ENCODE results near the gene ARHGEF5.
"Not testable (repeated sequence)": the region's sequence is repeated elsewhere in the genome, so short reads cannot be mapped to it uniquely, and the experiment has no call there.

The ARHGEF5 gene

GRCh38 chr7:144384555-144385245 is 29.5 kb downstream of the ARHGEF5 start:
- DNase-seq: no peak

- no peak for DNase-seq
These were observed 31.5 kb downstream of the ARHGEF5 start for GRCh38 chr7:144386741-144387140.

GRCh38 chr7:144388950-144389349 is 33.7 kb downstream of the ARHGEF5 start:
- no peak for DNase-seq

- DNase-seq: no peak
These were observed 35.3 kb downstream of the ARHGEF5 start for GRCh38 chr7:144390481-144390880.

- no peak for DNase-seq
These were observed 35.8 kb downstream of the ARHGEF5 start for GRCh38 chr7:144391014-144391413.

GRCh38 chr7:144391823-144392255 is 36.6 kb downstream of the ARHGEF5 start:
- DNase-seq: peak; percentile 30

- DNase-seq: no peak
These were observed 41.9 kb downstream of the ARHGEF5 start for GRCh38 chr7:144397086-144397485.

GRCh38 chr7:144398291-144398690 is 43.1 kb downstream of the ARHGEF5 start:
- DNase-seq: no peak

GRCh38 chr7:144398911-144399310 is 43.7 kb downstream of the ARHGEF5 start:
- no peak for DNase-seq

GRCh38 chr7:144399946-144400345 is 44.7 kb downstream of the ARHGEF5 start:
- DNase-seq: no peak

- DNase-seq: no peak
These were observed 46.3 kb downstream of the ARHGEF5 start for GRCh38 chr7:144401490-144401889.

GRCh38 chr7:144403102-144403501 is 47.9 kb downstream of the ARHGEF5 start:
- DNase-seq: no peak

- no peak for DNase-seq
These were observed 48.5 kb downstream of the ARHGEF5 start, which contains the start of gene NOBOX for GRCh38 chr7:144403649-144404061. TSS of gene NOBOX (minus strand) at chr7:144403693.

- no peak for DNase-seq
These were observed 49.7 kb downstream of the ARHGEF5 start for GRCh38 chr7:144404946-144405345.

- no peak for DNase-seq
These were observed 52.2 kb downstream of the ARHGEF5 start for GRCh38 chr7:144407266-144407931.

- DNase-seq: no peak
These were observed 52.9 kb downstream of the ARHGEF5 start for GRCh38 chr7:144408121-144408520.

- no peak for DNase-seq
These were observed 55.2 kb downstream of the ARHGEF5 start for GRCh38 chr7:144410441-144410840.

GRCh38 chr7:144414815-144415214 is 59.6 kb downstream of the ARHGEF5 start:
- DNase-seq: no peak

GRCh38 chr7:144415858-144416257 is 60.7 kb downstream of the ARHGEF5 start:
- no peak for DNase-seq

- DNase-seq: no peak
These were observed 61.1 kb downstream of the ARHGEF5 start for GRCh38 chr7:144416341-144416740.

GRCh38 chr7:144418931-144419330 is 63.7 kb downstream of the ARHGEF5 start:
- not testable (repeated sequence) for DNase-seq

- DNase-seq: not testable (repeated sequence)
These were observed 72.3 kb downstream of the ARHGEF5 start for GRCh38 chr7:144427539-144427938.

- DNase-seq: no peak
These were observed 73.2 kb downstream of the ARHGEF5 start for GRCh38 chr7:144428431-144428830.

Data from HCEC 1CT (cell line).